NT2/D1 (cell line): ENCODE results near the gene FAS.

ENCODE experiments used
- SUZ12 ChIP-seq: IDR thresholded peaks from 2 replicates; pipeline ENCODE4 v1.6.1; 2011; ENCODE audit not compliant: insufficient read length, insufficient read depth; ENCODE audit errors: extremely low read depth
- YY1 ChIP-seq: IDR thresholded peaks from 2 replicates; pipeline ENCODE4 v1.6.1; 2011; ENCODE audit not compliant: insufficient read length, insufficient read depth
- ZNF274 ChIP-seq: IDR thresholded peaks from 2 replicates; pipeline ENCODE4 v1.6.1; 2011; ENCODE audit warnings: mild to moderate bottlenecking, low read depth, low read length

DNA sequence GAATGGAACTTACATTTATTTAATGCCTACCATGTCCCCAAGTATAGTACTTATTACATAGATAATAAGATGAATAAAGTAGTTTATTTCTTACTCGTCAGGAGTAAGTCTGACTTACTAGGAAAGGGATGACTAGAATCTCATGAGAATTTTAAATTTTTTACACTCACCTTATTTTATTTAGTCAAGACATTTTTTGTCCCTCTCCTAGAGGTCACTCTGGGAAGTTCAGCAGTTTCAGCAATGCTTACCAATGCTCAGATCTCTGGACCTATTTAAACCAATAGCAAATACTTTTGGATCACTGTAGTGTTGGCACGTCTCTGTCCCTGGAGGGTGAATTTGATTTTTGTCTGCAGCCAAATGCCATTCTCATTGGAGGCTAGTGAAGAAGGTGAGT is 27.3 kb upstream of the FAS start:
- TF ChIP-seq ZNF274 (no peak), YY1 (no peak), SUZ12 (no peak)
